ENCODE results near the gene CDKN1A.

GRCh38 chr6:36685926-36686667 lies 7.6 kb downstream of the CDKN1A start:
- TF ChIP-seq POLR2A (IDR thresholded peaks at IDR 0.05): no peak
- TF ChIP-seq, protein P1, sequence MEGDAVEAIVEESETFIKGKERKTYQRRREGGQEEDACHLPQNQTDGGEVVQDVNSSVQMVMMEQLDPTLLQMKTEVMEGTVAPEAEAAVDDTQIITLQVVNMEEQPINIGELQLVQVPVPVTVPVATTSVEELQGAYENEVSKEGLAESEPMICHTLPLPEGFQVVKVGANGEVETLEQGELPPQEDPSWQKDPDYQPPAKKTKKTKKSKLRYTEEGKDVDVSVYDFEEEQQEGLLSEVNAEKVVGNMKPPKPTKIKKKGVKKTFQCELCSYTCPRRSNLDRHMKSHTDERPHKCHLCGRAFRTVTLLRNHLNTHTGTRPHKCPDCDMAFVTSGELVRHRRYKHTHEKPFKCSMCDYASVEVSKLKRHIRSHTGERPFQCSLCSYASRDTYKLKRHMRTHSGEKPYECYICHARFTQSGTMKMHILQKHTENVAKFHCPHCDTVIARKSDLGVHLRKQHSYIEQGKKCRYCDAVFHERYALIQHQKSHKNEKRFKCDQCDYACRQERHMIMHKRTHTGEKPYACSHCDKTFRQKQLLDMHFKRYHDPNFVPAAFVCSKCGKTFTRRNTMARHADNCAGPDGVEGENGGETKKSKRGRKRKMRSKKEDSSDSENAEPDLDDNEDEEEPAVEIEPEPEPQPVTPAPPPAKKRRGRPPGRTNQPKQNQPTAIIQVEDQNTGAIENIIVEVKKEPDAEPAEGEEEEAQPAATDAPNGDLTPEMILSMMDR (IDR thresholded peaks at IDR 0.05): no peak
- no peak for TF ChIP-seq EP300 (IDR thresholded peaks at IDR 0.05)

All from ovary (tissue), 3 donors.